Measurements from ENCODE around the gene ZNF831.

DNA sequence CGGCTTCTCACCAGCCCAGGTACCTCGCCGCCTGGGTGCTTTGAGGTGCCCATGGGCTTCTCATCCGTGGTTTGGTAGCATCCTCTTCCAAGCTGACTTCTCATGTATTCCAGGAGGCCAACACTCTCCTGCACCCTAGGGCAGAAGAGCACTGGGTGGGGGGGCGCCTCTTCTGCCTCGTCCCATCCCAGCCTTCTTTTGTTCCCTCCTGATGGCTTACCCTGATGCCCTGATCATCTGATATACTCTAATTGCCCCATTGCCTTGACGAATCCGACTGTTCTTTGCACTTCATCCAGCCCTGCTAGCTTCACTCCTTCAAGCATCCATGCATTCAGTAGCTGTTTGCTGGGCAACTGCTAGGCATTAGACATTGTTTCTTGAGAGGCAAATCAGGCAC, 60.6 kb downstream of the ZNF831 start:
- TF ChIP-seq, protein P1, sequence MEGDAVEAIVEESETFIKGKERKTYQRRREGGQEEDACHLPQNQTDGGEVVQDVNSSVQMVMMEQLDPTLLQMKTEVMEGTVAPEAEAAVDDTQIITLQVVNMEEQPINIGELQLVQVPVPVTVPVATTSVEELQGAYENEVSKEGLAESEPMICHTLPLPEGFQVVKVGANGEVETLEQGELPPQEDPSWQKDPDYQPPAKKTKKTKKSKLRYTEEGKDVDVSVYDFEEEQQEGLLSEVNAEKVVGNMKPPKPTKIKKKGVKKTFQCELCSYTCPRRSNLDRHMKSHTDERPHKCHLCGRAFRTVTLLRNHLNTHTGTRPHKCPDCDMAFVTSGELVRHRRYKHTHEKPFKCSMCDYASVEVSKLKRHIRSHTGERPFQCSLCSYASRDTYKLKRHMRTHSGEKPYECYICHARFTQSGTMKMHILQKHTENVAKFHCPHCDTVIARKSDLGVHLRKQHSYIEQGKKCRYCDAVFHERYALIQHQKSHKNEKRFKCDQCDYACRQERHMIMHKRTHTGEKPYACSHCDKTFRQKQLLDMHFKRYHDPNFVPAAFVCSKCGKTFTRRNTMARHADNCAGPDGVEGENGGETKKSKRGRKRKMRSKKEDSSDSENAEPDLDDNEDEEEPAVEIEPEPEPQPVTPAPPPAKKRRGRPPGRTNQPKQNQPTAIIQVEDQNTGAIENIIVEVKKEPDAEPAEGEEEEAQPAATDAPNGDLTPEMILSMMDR (conservative IDR thresholded peaks at IDR 0.05 in 1 of 2, IDR thresholded peaks at IDR 0.05 in 1 of 2; ENCODE audit: extremely low read depth in 1 of 2, insufficient read depth in 1 of 2, low read depth in 1 of 2, low read length in 2 of 2), result no peak
- no peak for TF ChIP-seq EZH2 (IDR thresholded peaks at IDR 0.05; ENCODE audit: borderline replicate concordance, low read length)

Data from mammary epithelial cell (primary cell).